Stimulated activated CD4-positive, alpha-beta T cell treated with anti-CD3 and anti-CD28 coated beads, Interleukin-4, amount 100 ng/mL, for 1 hour (primary cell): ENCODE measurements around the gene MLST8.
"Not testable (repeated sequence)": the region's sequence is repeated elsewhere in the genome, so short reads cannot be mapped to it uniquely, and the experiment has no call there.

Experiments
- DNase-seq: peaks from one replicate; pipeline ENCODE4 v3.0.0-alpha.2; 2020

MLST8 gene

GRCh38 chr16:2250652-2251295, 45.5 kb downstream of the MLST8 start:
- peak; percentile 56 for DNase-seq

DNA sequence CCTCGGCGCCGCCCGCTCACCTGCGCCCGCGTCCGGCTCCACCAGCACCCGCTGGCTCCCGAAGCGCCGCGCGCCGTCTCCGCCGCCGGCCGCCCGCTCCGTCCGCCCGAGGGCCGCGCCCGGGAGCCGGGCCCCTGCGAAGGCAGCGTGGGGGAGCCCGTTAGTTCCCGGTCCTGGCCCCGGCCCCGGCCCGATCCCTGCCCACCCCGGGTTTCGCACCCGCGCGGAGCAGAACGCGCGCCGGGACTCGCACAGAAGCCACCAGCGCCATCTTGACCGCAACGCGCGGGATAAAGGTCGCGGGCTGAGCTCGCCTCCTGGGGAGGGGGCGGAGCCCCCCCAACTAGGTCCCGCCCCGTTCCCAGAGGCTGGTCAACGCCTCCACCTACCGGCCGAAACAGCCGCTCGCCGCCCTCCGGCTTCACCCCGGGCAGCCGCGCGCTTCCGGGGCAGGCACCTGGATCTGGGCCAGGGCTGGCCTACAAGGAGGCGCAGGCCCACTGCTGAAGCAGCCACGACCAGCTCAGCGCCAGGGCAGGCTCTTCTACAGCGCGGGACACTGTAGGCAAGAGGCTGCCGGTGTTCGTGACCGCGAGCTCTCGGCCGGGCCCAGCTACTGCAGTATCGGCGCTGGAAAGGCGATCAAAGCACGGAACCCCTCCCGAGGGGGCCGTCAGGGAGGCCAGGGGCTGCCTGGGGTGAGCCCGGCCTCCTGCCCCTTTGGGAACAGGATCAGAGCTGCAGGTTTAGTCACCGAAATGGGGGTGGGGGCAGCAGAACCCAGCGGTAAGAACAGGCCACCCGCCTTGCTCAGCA, 46.2 kb downstream of the MLST8 start, which contains the start of gene ECI1:
Gene ECI1 (minus strand): TSS at position 292 of the 816 bp plus-strand sequence. CDS start 21 bp downstream, at position 271.
- DNase-seq = peak; percentile 73

DNA sequence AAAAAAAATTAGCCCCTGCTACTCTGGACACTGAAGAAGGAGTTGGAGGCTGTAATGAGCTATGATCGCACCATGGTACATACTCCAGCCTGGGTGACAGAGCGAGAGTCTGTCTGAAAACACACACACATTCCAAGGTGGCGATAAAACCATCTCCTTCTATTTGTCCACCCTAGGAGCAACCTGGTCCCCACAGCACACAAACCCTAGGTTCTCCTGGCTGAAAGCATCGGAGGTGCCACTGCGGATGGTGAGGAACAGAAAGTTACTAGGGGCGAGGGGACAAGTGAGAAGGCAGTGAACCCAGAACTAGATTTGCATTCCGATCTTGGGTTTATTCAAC, 47.5 kb downstream of the MLST8 start:
- DNase-seq = no peak

- DNase-seq = no peak
Observed at GRCh38 chr16:2253293-2253692, 48.0 kb downstream of the MLST8 start.

DNA sequence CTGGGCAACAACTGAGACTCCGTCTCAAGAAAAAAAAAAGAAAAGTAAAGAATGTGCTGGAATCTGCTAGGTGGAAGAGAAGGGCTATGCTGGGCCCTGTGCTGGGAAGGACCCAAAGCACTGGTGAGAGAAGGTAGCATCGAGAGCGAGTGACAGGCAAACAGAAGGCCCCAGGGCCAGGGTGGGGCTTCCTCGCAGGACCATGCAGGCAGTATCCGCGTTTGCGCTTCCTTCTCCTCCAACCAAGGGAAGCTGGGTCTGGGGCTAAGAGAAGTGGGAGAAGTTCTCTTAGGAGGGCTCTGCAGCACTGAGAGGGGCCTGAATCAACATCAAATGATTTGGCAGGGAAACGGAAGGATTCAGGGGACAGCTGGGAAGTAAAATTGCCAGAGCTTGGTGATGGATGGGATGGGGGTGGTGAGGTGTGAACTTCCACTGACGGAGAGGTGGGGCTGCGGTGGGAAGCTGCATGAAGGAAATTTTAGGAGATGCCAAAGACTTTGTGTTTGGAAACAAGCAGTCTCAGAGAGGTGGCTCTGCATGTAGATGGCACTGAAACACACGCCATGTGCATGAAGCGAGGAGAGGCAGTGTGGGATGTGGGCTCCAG, 51.4 kb downstream of the MLST8 start:
- no peak for DNase-seq

DNA sequence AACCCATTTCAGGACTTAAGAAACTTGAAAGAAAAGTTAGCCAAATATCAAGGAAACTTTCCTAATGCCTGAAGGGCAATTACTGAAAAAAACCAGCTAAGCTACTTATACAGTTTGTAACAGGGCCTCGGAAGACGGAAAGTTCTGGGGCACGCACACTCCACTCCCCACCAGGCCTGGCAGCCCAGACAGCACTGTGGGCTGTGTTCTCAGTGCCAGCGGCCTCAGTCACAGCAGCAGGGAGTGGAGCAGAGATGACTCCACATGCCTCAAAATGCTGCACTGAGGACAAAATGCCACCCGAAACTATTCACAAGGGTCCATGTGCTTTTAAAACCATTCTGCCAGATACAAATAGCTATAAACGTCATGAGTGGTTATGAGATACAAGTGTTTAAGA, 52.5 kb downstream of the MLST8 start:
- no peak for DNase-seq

DNA sequence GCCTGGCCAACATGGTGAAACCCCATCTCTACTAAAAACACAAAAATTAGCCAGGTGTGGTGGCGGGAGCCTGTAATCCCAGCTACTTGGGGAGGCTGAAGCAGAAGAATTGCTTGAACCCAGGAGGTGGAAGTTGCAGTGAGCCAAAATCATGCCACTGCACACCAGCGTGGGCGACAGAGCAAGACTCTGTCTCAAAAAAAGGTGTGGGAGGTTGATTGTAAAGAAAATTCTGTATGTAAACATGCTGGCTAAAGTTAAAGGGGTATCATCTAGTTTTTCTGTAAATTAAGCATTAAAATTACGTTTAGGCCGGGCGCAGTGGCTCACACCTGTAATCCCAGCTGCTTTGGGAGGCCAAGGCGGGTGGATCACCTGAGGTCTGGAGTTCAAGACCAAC, 53.3 kb downstream of the MLST8 start:
- not testable (repeated sequence) for DNase-seq
